GM19324 (cell line): ENCODE data around the gene C1QTNF9.
"Not testable (repeated sequence)": the region's sequence is repeated elsewhere in the genome, so short reads cannot be mapped to it uniquely, and the experiment has no call there.

Experiments
- ATAC-seq: cut with Tn5 transposase; IDR thresholded peaks from one replicate; pipeline ENCODE4 v1.9.1; 2021; ENCODE audit warnings: mild to moderate bottlenecking, moderate library complexity; ENCODE audit not compliant: unreplicated experiment, low FRiP score

Gene C1QTNF9

DNA sequence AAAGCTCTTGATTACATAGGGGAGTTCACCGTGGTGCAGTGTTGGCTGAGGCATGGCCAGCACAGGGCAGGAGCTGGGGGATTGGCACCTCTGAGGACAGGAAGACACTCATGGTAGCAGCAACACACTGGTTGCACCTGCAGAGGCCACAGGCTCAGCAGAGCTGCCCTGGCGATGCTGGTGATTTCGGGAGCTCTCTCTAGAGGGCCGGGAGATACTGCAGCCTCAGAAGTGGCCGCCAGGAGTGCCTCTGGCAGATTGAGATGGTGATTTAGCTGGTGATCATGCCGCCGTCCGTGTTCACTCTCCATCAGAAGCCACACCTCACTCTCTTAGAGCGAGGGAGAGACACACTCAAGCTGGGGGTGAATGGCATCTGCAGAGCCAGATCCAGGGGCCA, 49.9 kb downstream of the C1QTNF9 start:
- ATAC-seq: not testable (repeated sequence)

GRCh38 chr13:24360106-24360505, 50.7 kb downstream of the C1QTNF9 start:
- no peak for ATAC-seq

- ATAC-seq: no peak
Observed at GRCh38 chr13:24361113-24361512, 51.7 kb downstream of the C1QTNF9 start.

GRCh38 chr13:24361852-24362366, 52.5 kb downstream of the C1QTNF9 start:
- ATAC-seq: no peak

DNA sequence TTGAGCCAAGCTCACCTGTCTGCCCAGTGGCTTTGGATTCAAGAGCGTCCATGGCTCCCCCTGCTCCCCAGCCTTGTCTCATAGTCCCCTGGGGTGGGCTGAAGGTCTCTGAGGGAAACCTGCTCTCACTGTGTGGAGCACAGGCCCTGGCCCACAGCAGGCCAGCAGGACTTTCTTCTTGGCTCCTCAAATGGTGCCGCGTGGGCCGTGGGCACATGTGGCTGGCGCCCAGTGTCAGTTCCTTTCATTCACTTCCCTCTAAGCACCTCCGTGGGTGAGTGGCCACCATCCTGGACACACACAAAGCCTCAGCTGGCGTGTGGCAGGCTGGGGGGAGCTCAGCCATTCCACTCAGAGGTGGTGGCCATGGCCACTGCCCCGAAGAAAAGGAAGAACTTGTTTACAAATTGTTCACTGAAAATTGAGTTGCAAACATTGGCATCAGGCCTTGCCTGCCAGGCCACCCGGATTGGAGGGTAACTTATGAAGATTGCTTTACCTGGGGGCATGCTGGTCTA, 53.1 kb downstream of the C1QTNF9 start:
- no peak for ATAC-seq

DNA sequence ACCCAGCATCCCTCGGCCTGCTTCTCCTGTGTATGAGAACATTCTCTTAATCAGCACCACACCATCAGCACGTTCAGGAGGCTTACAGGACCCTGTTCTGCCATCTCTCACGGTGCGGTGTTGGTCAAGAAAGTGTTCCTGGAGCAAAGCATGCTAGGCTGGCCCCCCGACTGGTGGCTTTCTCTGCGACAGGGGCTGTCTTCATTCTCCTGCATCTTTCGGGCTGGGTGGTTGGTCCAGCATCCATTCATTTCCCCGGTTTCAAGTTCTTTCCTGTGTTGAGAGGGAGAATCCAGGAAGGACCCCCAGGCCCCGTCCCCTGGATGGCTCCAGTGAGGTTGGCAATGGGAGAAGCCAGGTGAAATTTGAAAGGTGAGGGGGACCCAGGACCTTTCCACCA, 55.8 kb downstream of the C1QTNF9 start:
- ATAC-seq: no peak

DNA sequence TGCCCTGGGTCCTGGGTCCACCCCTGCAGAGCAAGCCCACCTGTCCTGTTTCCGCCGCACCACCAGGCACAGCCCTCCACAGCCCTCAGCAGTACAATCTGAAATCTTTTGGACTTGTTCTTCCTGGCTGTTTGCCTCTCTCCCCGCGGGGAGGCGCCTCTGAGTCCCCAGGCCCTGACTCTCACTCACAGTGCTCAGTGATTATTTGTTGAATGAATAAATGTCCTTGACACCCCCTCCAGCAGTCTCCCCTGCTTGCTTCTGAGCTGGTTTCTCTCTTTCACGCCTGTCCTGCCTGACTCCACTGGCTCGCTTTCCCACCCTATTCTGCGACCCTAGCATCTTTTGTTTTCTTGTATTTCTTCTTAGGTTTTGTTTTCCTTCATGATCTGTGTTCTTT, 56.9 kb downstream of the C1QTNF9 start:
- not testable (repeated sequence) for ATAC-seq

- not testable (repeated sequence) for ATAC-seq
Observed at GRCh38 chr13:24371273-24371672, 61.9 kb downstream of the C1QTNF9 start.
